SU-DHL-6 (cell line): ENCODE data around the gene PUS10.

Experiments used
- H2AFZ ChIP-seq: fragments of 200-600 bp; sonication (generic); 2 replicates; pipeline ENCODE4 v1.6.1; 2014; ENCODE audit warnings: low read depth, mild to moderate bottlenecking, moderate library complexity, mixed read lengths, antibody characterized with exemption, low read length; ENCODE audit not compliant: severe bottlenecking
- H3F3A ChIP-seq: fragments of 200-600 bp; shearing (Covaris generic); 2 replicates; pipeline ENCODE4 v1.6.0; 2016; ENCODE audit warnings: antibody characterized with exemption, mild to moderate bottlenecking; ENCODE audit not compliant: insufficient read depth
- H3K27ac ChIP-seq: fragments of 200-600 bp; sonication (generic); 2 replicates; pipeline ENCODE4 v1.5.1; 2016; ENCODE audit warnings: low read depth, mild to moderate bottlenecking, low read length, moderate library complexity, mixed read lengths
- H3K27me3 ChIP-seq: fragments of 200-600 bp; sonication (generic), shearing (Covaris generic); 2 replicates; pipeline ENCODE4 v1.6.0; 2014; ENCODE audit warnings: mild to moderate bottlenecking, low read length
- H3K36me3 ChIP-seq: fragments of 200-600 bp; sonication (generic); 2 replicates; pipeline ENCODE4 v1.6.1; 2014; ENCODE audit warnings: mild to moderate bottlenecking, low read length, mixed read lengths
- H3K4me2 ChIP-seq: fragments of 300-600, 200-600 bp; shearing (Covaris generic), sonication (generic); 2 replicates; pipeline ENCODE4 v1.6.0; 2014; ENCODE audit warnings: low read length, low read depth, mild to moderate bottlenecking; ENCODE audit not compliant: poor library complexity, severe bottlenecking
- H3K4me3 ChIP-seq: fragments of 200-600 bp; sonication (generic); 2 replicates; pipeline ENCODE4 v1.5.1; 2014; ENCODE audit warnings: antibody characterized with exemption, low read length, mild to moderate bottlenecking, mixed read lengths; ENCODE audit not compliant: insufficient read depth, poor library complexity, severe bottlenecking
- H3K79me2 ChIP-seq: fragments of 200-600 bp; sonication (generic); 2 replicates; pipeline ENCODE4 v1.6.1; 2014; ENCODE audit warnings: mild to moderate bottlenecking, low read length, moderate library complexity; ENCODE audit not compliant: insufficient read depth
- H3K9ac ChIP-seq: fragments of 200-600 bp; sonication (generic); 2 replicates; pipeline ENCODE4 v1.7.0; 2014; ENCODE audit warnings: mild to moderate bottlenecking, low read length
- H3K9me2 ChIP-seq: fragments of 200-600 bp; sonication (generic); replicated peaks from 2 replicates; pipeline ENCODE4 v1.6.1; 2014; ENCODE audit warnings: low read length; ENCODE audit not compliant: insufficient read depth
- H3K9me3 ChIP-seq: fragments of 200-600 bp; sonication (generic); 2 replicates; pipeline ENCODE4 v1.6.1; 2014; ENCODE audit warnings: low read length, mixed read lengths; ENCODE audit not compliant: insufficient read depth
- H4K20me1 ChIP-seq: fragments of 200-600 bp; sonication (generic); 2 replicates; pipeline ENCODE4 v1.6.1; 2014; ENCODE audit warnings: low read depth, mild to moderate bottlenecking, antibody characterized with exemption, low read length, moderate library complexity, mixed read lengths
- CTCF ChIP-seq: fragments of 200-600 bp; sonication (generic); IDR thresholded peaks from one replicate; pipeline ENCODE4 v1.5.1; 2017; ENCODE audit warnings: antibody characterized with exemption, mild to moderate bottlenecking, low read length, moderate library complexity; ENCODE audit not compliant: insufficient read depth, poor library complexity, severe bottlenecking
- EZH2phosphoT487 ChIP-seq: fragments of 200-600 bp; sonication (generic), shearing (Covaris generic); conservative IDR thresholded peaks from 2 replicates; pipeline ENCODE4 v1.6.1; 2018; ENCODE audit warnings: mild to moderate bottlenecking, antibody characterized with exemption, low read length, moderate library complexity, mixed read lengths

PUS10 gene

GRCh38 chr2:61029533-61029932, 11.5 kb upstream of the PUS10 start:
- H4K20me1 ChIP-seq, result no peaks in the 10 kb centered on the region
- no peak overlapping the region for H3K4me2 ChIP-seq

GRCh38 chr2:61023670-61024069, 5.6 kb upstream of the PUS10 start:
- peaks cover 2% of the 10 kb centered on the region; the same call in 1 of the 2 replicates for H3K36me3 ChIP-seq
- no peaks in the 10 kb centered on the region for H3K9me2 ChIP-seq
- no peak overlapping the region for H3K4me3 ChIP-seq
- H2AFZ ChIP-seq, result no peak overlapping the region
- no peak overlapping the region for H3K9ac ChIP-seq
- 0 out of 2 replicates have a peak, but pooled peaks cover 4% of the 10 kb centered on the region for H4K20me1 ChIP-seq
- no peaks in the 10 kb centered on the region for H3F3A ChIP-seq
- no peaks in the 10 kb centered on the region for H3K27me3 ChIP-seq
- no peaks in the 10 kb centered on the region for H3K9me3 ChIP-seq
- TF ChIP-seq CTCF (no peak), EZH2phosphoT487 (no peak)
- peaks cover 66% of the 10 kb centered on the region for H3K79me2 ChIP-seq
- H3K4me2 ChIP-seq, result no peak overlapping the region
- H3K27ac ChIP-seq, result no peak overlapping the region

More at GRCh38 chr2:61029533-61029932, 11.5 kb upstream of the PUS10 start:
- Histone ChIP-seq H3F3A (no peaks in the 10 kb centered on the region), H3K9me2 (no peaks in the 10 kb centered on the region), H3K4me3 (no peak overlapping the region), H3K27ac (no peak overlapping the region), H3K27me3 (no peaks in the 10 kb centered on the region), H3K36me3 (peaks cover 19% of the 10 kb centered on the region), H2AFZ (no peak overlapping the region), H3K9ac (no peak overlapping the region), H3K79me2 (peaks cover 20% of the 10 kb centered on the region), H3K9me3 (no peaks in the 10 kb centered on the region)
- no peak for TF ChIP-seq EZH2phosphoT487
- TF ChIP-seq CTCF, result no peak

- H4K20me1 ChIP-seq, result 0 out of 2 replicates have a peak, but pooled peaks cover 4% of the 10 kb centered on the region
- no peaks in the 10 kb centered on the region for H3K27me3 ChIP-seq
- H3K4me3 ChIP-seq, result no peak overlapping the region
Observed at GRCh38 chr2:61021228-61021660, 3.2 kb upstream of the PUS10 start.

More at GRCh38 chr2:61021228-61021660, 3.2 kb upstream of the PUS10 start:
- no peaks in the 10 kb centered on the region; the same call in 1 of the 2 replicates for H3K36me3 ChIP-seq
- H3K9me3 ChIP-seq, result no peaks in the 10 kb centered on the region
- TF ChIP-seq EZH2phosphoT487, result no peak
- TF ChIP-seq CTCF, result no peak
- no peak overlapping the region for H3K4me2 ChIP-seq
- H2AFZ ChIP-seq, result no peak overlapping the region
- H3K79me2 ChIP-seq, result peaks cover 78% of the 10 kb centered on the region
- H3K27ac ChIP-seq, result no peak overlapping the region
- no peak overlapping the region for H3K9ac ChIP-seq
- 0 out of 2 replicates have a peak, but pooled peaks cover 8% of the 10 kb centered on the region for H3F3A ChIP-seq
- no peaks in the 10 kb centered on the region for H3K9me2 ChIP-seq
